Dermis blood vessel endothelial cell (primary cell): ENCODE results near the gene ARL1. TPM values are rescaled to one million over a fixed set of nuclear protein-coding genes. Genes with fewer than 3 reads are reported as not detected.

ENCODE experiments used
- total RNA-seq: library from RNA; depleted of rRNA; stranded (reverse); fragments of >200 nt; gene quantifications from 2 replicates; pipeline ENCODE4 v1.2.3, GENCODE V29; 2014

The ARL1 gene
- total RNA-seq, 1 donor from 2014 or later = 105 TPM

Other genes with a start within 250 kb of the ARL1 start
- not detected in 2 replicates for gene SLC5A8, start 197.5 kb downstream of the ARL1 start, total RNA-seq
- 19.9 and 33.5 TPM in 2 replicates for gene UTP20, start 127.7 kb downstream of the ARL1 start, total RNA-seq
- gene SPIC, start 67.6 kb upstream of the ARL1 start, total RNA-seq = not detected in 2 replicates
- not detected in 2 replicates for gene MYBPC1, start 187.2 kb upstream of the ARL1 start, total RNA-seq